OCI-LY7 (cell line): ENCODE measurements around the gene TAF8.

Experiments used
- CTCF ChIP-seq: fragments of 200-600 bp; sonication (generic); conservative IDR thresholded peaks from 2 replicates; pipeline ENCODE4 v1.5.1; 2014; ENCODE audit warnings: mild to moderate bottlenecking, antibody characterized with exemption, low read length, moderate library complexity, mixed read lengths
- EZH2phosphoT487 ChIP-seq: fragments of 200-600 bp; sonication (generic); IDR thresholded peaks from 2 replicates; pipeline ENCODE4 v1.6.1; 2018; ENCODE audit warnings: low read depth, borderline replicate concordance, mild to moderate bottlenecking, mixed run types, antibody characterized with exemption, low read length, moderate library complexity, mixed read lengths

GRCh38 chr6:42020967-42021366, 29.4 kb upstream of the TAF8 start:
- TF ChIP-seq CTCF (no peak), EZH2phosphoT487 (no peak)
